Activated T-helper 9 cell treated with anti-CD3 and anti-CD28 coated beads, Interleukin-2, amount 50 U/mL, for 16 hours (primary cell): ENCODE data around the gene ICOSLG.
"Not testable (repeated sequence)": the region's sequence is repeated elsewhere in the genome, so short reads cannot be mapped to it uniquely, and the experiment has no call there.

Experiments
- DNase-seq: peaks from one replicate; pipeline ENCODE4 v3.0.0-alpha.2; 2020; ENCODE audit warnings: low read depth

ICOSLG gene

DNA sequence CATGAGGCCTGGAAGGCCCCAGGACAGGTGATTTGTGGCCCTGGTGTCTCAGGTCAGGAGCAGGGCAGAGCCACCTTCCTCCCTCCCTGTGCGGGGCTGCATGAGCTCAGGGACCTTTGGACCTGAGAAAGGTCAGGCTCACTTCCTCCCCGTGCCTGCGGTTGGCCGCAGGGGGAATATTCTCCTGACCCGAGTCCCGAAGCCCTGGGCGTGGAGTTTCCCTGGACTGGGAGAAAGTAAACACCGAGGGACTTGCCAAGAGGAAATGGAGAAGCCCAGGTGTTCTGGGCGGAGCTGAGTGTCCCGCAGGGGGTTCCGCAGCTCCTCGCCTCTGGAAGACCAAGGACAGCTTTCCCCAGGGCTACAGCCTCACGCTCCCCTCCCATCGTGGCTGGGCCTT is 64.6 kb downstream of the ICOSLG start:
- DNase-seq = not testable (repeated sequence)

DNA sequence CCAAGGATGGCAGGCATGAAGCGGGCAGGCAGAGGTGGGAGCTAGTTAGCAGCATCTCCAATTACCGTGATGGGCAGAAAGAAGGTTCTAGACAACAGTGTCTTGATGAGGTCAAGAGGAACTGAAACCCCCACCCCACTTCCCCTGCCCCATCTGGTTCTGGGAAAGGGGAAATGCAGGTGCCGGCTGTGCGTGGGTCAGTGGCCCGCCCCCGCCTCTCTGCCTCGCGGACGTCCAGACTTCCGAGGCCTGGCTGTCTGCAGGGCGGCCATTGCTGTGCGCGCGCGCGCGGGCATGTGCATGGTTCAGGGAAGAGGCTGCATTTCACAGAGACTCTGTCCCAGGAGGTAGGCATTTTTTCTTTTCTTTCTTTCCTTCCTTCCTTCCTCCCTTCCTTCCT is 65.6 kb downstream of the ICOSLG start:
- DNase-seq = not testable (repeated sequence)
